HEK293 (cell line): ENCODE data around the gene FOXA2.

Experiments used
- KLF10 ChIP-seq: fragments of 450-650 bp; IDR thresholded peaks from 2 replicates; pipeline ENCODE4 v1.5.1; 2018; ENCODE audit warnings: missing biosample characterization, mild to moderate bottlenecking, missing genetic modification characterization
- REPIN1 ChIP-seq: fragments of 450-650 bp; formaldehyde crosslinking; IDR thresholded peaks from 2 replicates; pipeline ENCODE4 v1.5.1; 2017; ENCODE audit warnings: missing biosample characterization, missing genetic modification characterization, low read depth
- TCF7L2 ChIP-seq: IDR thresholded peaks from 2 replicates; pipeline ENCODE4 v1.6.1; 2011; ENCODE audit warnings: low read depth, mild to moderate bottlenecking, inconsistent platforms, low read length, moderate library complexity, borderline replicate concordance
- ZNF140 ChIP-seq: fragments of 450-650 bp; formaldehyde crosslinking; IDR thresholded peaks from 2 replicates; pipeline ENCODE4 v1.5.1; 2016; ENCODE audit warnings: missing biosample characterization, missing genetic modification characterization
- ZNF274 ChIP-seq, 2 experiments: fragments of 200-500 bp in 1 of 2; fragments of 450-650 bp in 1 of 2; sonication (Bioruptor generic) in 1 of 2; formaldehyde crosslinking in 1 of 2; IDR thresholded peaks; 2 replicates each; pipeline versions ENCODE4 v1.5.1 to v1.6.1; 2014 to 2016; ENCODE audit warnings: borderline replicate concordance in 1 of 2, inconsistent platforms in 1 of 2, low read length in 1 of 2, missing biosample characterization in 1 of 2, missing genetic modification characterization in 1 of 2
- ZNF350 ChIP-seq: fragments of 450-650 bp; formaldehyde crosslinking; IDR thresholded peaks from 2 replicates; pipeline ENCODE4 v1.5.0; 2017; ENCODE audit warnings: missing biosample characterization, mild to moderate bottlenecking, missing genetic modification characterization
- ZNF423 ChIP-seq: fragments of 450-650 bp; formaldehyde crosslinking; IDR thresholded peaks from 2 replicates; pipeline ENCODE4 v1.5.1; 2016; ENCODE audit warnings: missing biosample characterization, missing genetic modification characterization
- ZNF585B ChIP-seq: fragments of 450-650 bp; formaldehyde crosslinking; IDR thresholded peaks from 2 replicates; pipeline ENCODE4 v1.5.1; 2016; ENCODE audit warnings: missing biosample characterization, missing genetic modification characterization
- ZNF768 ChIP-seq: fragments of 450-650 bp; formaldehyde crosslinking; IDR thresholded peaks from 2 replicates; pipeline ENCODE4 v1.5.1; 2018; ENCODE audit warnings: missing biosample characterization, mild to moderate bottlenecking, missing genetic modification characterization
- TF ChIP-seq, protein P1 (sequence below): fragments of 450-650 bp; formaldehyde crosslinking; IDR thresholded peaks from 2 replicates; pipeline ENCODE4 v1.5.1; 2016; ENCODE audit warnings: missing biosample characterization, missing genetic modification characterization
- TF ChIP-seq, protein P2 (sequence below): fragments of 450-650 bp; formaldehyde crosslinking; IDR thresholded peaks from 2 replicates; pipeline ENCODE4 v1.5.1; 2016; ENCODE audit warnings: missing biosample characterization, missing genetic modification characterization

DNA sequence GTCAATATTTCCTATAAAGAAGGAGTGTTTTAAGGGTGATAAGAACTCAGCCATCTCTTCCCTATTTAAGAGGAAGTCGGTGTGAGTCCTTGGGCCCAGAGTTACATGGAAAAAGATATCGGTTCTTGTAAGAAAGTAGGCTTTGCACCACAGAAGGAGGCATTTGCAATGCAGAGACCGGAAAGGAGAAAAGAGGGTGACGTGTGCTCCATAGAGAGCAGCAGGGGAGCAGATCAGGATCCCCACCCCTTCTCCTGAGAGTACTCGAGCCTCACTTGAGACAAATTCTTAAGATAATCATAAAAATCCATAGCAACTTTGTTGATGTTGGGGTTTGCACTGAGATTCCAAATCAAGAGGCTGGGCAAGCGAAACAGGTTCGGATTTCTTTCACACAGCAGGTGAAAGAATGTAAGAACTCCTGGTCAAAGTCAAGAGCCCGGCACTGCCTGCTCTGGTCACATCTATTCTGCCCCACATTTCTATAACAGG is 27.8 kb downstream of the FOXA2 start:
- TF ChIP-seq ZNF423, result no peak
- no peak for TF ChIP-seq ZNF350 (tag by site-specific recombination)
- TF ChIP-seq, protein P1, sequence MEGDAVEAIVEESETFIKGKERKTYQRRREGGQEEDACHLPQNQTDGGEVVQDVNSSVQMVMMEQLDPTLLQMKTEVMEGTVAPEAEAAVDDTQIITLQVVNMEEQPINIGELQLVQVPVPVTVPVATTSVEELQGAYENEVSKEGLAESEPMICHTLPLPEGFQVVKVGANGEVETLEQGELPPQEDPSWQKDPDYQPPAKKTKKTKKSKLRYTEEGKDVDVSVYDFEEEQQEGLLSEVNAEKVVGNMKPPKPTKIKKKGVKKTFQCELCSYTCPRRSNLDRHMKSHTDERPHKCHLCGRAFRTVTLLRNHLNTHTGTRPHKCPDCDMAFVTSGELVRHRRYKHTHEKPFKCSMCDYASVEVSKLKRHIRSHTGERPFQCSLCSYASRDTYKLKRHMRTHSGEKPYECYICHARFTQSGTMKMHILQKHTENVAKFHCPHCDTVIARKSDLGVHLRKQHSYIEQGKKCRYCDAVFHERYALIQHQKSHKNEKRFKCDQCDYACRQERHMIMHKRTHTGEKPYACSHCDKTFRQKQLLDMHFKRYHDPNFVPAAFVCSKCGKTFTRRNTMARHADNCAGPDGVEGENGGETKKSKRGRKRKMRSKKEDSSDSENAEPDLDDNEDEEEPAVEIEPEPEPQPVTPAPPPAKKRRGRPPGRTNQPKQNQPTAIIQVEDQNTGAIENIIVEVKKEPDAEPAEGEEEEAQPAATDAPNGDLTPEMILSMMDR (tag by site-specific recombination), result no peak
- no peak for TF ChIP-seq ZNF768 (tag by site-specific recombination)
- no peak for TF ChIP-seq KLF10 (tag by site-specific recombination)
- TF ChIP-seq TCF7L2, result no peak
- no peak for TF ChIP-seq ZNF140
- TF ChIP-seq, protein P2, sequence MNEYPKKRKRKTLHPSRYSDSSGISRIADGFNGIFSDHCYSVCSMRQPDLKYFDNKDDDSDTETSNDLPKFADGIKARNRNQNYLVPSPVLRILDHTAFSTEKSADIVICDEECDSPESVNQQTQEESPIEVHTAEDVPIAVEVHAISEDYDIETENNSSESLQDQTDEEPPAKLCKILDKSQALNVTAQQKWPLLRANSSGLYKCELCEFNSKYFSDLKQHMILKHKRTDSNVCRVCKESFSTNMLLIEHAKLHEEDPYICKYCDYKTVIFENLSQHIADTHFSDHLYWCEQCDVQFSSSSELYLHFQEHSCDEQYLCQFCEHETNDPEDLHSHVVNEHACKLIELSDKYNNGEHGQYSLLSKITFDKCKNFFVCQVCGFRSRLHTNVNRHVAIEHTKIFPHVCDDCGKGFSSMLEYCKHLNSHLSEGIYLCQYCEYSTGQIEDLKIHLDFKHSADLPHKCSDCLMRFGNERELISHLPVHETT, result no peak
- TF ChIP-seq ZNF274 (IDR thresholded peaks at IDR 0.05; ENCODE audit: low read length), result no peak
- TF ChIP-seq ZNF274 (tag by site-specific recombination; IDR thresholded peaks at IDR 0.05; ENCODE audit: borderline replicate concordance), result no peak
- no peak for TF ChIP-seq REPIN1 (tag by site-specific recombination)
- TF ChIP-seq ZNF585B (tag by site-specific recombination), result no peak
